ENCODE measurements around the gene SLC2A9. TPM values are rescaled to one million over a fixed set of nuclear protein-coding genes. Genes with fewer than 3 reads are reported as not detected.
"Not testable (repeated sequence)": the region's sequence is repeated elsewhere in the genome, so short reads cannot be mapped to it uniquely, and the experiment has no call there.

SLC2A9 gene
- total RNA-seq, 1 donor from 2014 or later, result 1.2 TPM

DNA sequence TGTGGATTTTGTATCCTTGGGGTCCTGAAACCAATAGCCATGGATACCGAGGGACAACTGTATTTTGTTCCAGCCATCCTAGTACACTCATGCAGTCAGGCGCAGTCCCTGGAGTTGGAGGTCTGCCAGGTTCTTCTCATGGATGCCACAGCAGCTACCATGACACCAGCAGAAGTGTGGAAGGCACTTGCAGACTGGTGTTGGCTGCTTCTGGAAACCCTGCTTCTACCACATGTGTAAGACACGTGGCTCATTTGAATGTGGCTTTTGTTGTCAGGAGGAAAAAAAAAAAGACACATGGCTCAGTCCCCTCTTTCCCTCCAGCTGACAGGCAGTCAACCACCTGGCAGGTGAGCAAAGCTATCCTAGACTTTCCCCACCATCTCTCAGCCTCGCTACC, 220.4 kb downstream of the SLC2A9 start:
- H3K4me1 Mint-ChIP-seq, result no peaks in the 10 kb centered on the region
- ChIA-PET CTCF (no interaction called here), POLR2A (no interaction called here)
- intact Hi-C loops (cut with micrococcal nuclease), result no loop called here
- ATAC-seq (ENCODE audit: low read depth) (no peak), DNase-seq (no peak)
- H3K9me3 Mint-ChIP-seq, result no peaks in the 10 kb centered on the region
- TF ChIP-seq, protein P1, sequence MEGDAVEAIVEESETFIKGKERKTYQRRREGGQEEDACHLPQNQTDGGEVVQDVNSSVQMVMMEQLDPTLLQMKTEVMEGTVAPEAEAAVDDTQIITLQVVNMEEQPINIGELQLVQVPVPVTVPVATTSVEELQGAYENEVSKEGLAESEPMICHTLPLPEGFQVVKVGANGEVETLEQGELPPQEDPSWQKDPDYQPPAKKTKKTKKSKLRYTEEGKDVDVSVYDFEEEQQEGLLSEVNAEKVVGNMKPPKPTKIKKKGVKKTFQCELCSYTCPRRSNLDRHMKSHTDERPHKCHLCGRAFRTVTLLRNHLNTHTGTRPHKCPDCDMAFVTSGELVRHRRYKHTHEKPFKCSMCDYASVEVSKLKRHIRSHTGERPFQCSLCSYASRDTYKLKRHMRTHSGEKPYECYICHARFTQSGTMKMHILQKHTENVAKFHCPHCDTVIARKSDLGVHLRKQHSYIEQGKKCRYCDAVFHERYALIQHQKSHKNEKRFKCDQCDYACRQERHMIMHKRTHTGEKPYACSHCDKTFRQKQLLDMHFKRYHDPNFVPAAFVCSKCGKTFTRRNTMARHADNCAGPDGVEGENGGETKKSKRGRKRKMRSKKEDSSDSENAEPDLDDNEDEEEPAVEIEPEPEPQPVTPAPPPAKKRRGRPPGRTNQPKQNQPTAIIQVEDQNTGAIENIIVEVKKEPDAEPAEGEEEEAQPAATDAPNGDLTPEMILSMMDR (IDR thresholded peaks at IDR 0.05), result no peak
- H3K36me3 Mint-ChIP-seq (ENCODE audit: low read depth), result no peaks in the 10 kb centered on the region
- no peak overlapping the region for H3K27ac Mint-ChIP-seq
- peaks cover 18% of the 10 kb centered on the region for H3K27me3 Mint-ChIP-seq
- no peak overlapping the region for H3K4me3 Mint-ChIP-seq

DNA sequence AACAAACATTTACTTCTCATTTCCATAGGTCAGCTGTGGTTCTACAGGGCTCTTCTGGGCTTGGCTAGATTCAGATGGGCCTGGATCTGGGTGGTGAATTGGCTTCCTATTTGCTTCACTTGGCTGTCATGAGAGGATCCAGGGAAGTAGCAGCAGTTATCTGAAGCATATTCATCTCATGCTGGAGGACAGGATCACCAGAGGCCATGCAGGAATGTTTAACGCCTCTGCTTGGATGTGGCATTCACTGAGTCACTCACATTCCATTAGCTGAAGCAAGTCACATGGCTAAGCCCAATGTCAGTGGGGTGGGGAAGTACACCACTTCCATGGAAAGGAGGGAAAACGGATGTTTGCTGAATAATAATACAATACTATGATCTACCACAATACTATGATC, 224.7 kb downstream of the SLC2A9 start:
- intact Hi-C loops (cut with micrococcal nuclease); H3K36me3 Mint-ChIP-seq (ENCODE audit: low read depth); POLR2A ChIA-PET; H3K9me3 Mint-ChIP-seq; DNase-seq; H3K27ac Mint-ChIP-seq; H3K4me1 Mint-ChIP-seq; ATAC-seq (ENCODE audit: low read depth); CTCF ChIA-PET; H3K4me3 Mint-ChIP-seq: not testable (repeated sequence)
- peaks cover 13% of the 10 kb centered on the region for H3K27me3 Mint-ChIP-seq

DNA sequence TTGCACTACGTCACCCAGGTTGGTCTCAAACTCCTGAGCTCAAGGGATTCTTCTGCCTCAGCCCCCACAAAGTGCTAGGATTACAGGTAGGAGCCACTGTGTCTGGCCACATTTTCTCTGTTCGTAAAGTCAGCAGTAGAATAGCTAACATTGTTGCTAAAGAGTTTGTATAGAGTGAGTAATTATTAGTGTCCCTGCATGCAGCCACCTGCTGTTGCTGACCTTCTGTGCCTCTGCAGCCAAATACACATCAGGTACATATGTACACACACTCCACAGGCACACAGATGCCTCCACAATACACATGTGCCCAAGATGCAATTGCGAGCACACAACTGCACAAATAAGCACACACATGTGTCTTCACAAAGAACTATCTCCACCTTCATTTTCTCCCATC, 228.9 kb downstream of the SLC2A9 start:
- no peak for DNase-seq
- Mint-ChIP-seq H3K9me3 (peaks cover 4% of the 10 kb centered on the region), H3K36me3 (ENCODE audit: low read depth) (no peaks in the 10 kb centered on the region), H3K4me3 (no peak overlapping the region), H3K27ac (no peak overlapping the region), H3K4me1 (no peaks in the 10 kb centered on the region), H3K27me3 (peaks cover 17% of the 10 kb centered on the region)
- TF ChIP-seq, protein P1 (IDR thresholded peaks at IDR 0.05), result no peak
- no peak for ATAC-seq (ENCODE audit: low read depth)
- intact Hi-C loops (cut with micrococcal nuclease), result no loop called here
- POLR2A ChIA-PET, result no interaction called here
- CTCF ChIA-PET, result no interaction called here

DNA sequence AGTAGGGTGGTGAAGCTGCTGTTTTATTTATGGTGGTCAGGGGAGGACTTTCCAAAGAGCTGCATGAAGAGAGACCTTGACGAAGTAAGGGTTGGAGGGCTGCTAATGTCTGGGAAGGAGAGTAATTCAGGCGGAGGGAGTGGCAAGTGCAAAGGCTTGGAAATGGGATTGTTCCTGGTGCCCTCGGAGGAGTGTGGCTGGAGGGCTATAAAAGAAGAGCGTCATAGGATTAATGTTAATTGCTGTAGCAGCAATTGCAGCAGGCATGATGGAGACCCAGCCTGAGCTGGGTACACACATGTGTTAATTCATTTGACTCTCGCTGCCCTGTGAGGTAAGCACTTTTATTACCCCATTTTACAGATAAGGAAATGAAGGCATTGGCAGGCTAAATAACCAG, 235.4 kb downstream of the SLC2A9 start:
- ATAC-seq (ENCODE audit: low read depth); CTCF ChIA-PET; H3K4me3 Mint-ChIP-seq; H3K27ac Mint-ChIP-seq; DNase-seq; intact Hi-C loops (cut with micrococcal nuclease); H3K36me3 Mint-ChIP-seq (ENCODE audit: low read depth); H3K4me1 Mint-ChIP-seq; H3K9me3 Mint-ChIP-seq; POLR2A ChIA-PET: not testable (repeated sequence)
- peaks cover 28% of the 10 kb centered on the region for H3K27me3 Mint-ChIP-seq

DNA sequence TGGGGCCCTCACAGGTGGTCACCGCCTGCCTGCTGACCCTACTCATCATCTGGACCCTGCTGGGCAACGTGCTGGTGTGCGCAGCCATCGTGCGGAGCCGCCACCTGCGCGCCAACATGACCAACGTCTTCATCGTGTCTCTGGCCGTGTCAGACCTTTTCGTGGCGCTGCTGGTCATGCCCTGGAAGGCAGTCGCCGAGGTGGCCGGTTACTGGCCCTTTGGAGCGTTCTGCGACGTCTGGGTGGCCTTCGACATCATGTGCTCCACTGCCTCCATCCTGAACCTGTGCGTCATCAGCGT, 239.2 kb downstream of the SLC2A9 start:
- H3K27ac Mint-ChIP-seq, result no peak overlapping the region
- no peak for ATAC-seq (ENCODE audit: low read depth)
- peaks cover 43% of the 10 kb centered on the region for H3K27me3 Mint-ChIP-seq
- intact Hi-C loops (cut with micrococcal nuclease), result no loop called here
- H3K4me3 Mint-ChIP-seq, result no peak overlapping the region
- H3K36me3 Mint-ChIP-seq (ENCODE audit: low read depth), result no peaks in the 10 kb centered on the region
- H3K4me1 Mint-ChIP-seq, result no peaks in the 10 kb centered on the region
- DNase-seq, result no peak
- TF ChIP-seq, protein P1 (IDR thresholded peaks at IDR 0.05), result no peak
- H3K9me3 Mint-ChIP-seq, result no peaks in the 10 kb centered on the region
- POLR2A ChIA-PET, result no interaction called here
- CTCF ChIA-PET, result no interaction called here

DNA sequence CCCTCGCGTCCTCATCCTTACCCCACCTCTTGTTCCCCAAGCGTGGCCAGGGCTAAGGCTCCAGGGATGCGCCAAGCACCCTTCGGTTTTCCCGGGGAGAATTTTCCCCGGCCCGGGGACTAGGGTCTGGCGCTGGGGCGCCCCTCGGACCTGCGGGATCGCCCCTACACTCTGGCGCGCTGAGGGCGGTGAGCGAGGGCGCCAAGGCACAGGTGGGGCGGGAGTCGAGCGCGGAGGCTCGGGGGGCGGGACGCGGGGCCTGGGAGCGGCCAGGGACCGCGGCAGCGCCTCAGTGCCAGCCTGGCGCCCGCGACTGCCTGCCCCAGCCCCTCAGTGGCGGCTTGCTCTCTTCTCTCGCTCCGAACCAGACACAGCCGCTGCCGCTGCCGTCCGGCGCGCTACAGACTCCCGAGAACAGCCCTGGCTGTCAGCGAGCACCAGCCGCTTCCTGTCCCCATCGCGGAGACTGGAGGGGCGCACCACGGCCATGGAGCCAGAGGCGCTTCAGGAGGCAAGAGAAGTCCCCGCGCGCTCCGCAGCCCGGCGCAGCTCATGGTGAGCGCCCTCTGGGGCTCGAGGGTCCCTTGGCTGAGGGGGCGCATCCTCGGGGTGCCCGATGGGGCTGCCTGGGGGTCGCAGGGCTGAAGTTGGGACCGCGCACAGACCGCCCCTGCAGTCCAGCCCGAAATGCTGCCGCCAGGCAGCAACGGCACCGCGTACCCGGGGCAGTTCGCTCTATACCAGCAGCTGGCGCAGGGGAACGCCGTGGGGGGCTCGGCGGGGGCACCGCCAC, 239.8 kb downstream of the SLC2A9 start, which contains the start of gene DRD5:
Gene DRD5 (plus strand): TSS at position 292 of the 793 bp plus-strand sequence. CDS start 396 bp downstream, at position 688.
- ATAC-seq (ENCODE audit: low read depth) (no peak), DNase-seq (no peak)
- Mint-ChIP-seq H3K36me3 (ENCODE audit: low read depth) (no peaks in the 10 kb centered on the region), H3K4me3 (no peak within 1 kb of the TSS), H3K4me1 (no peaks in the 10 kb centered on the region), H3K9me3 (no peaks in the 10 kb centered on the region), H3K27me3 (peaks cover 46% of the 10 kb centered on the region), H3K27ac (no peak within 1 kb of the TSS)
- CTCF ChIA-PET, result no interaction called here
- TF ChIP-seq, protein P1 (IDR thresholded peaks at IDR 0.05), result no peak
- intact Hi-C loops (cut with micrococcal nuclease), result no loop called here
- POLR2A ChIA-PET, result no interaction called here

Other genes starting within 250 kb of the SLC2A9 start
- not detected in 2 replicates for gene DRD5, start 239.9 kb downstream of the SLC2A9 start, total RNA-seq
- gene WDR1, start 95.3 kb upstream of the SLC2A9 start, total RNA-seq, result 337 and 348 TPM in 2 replicates